Measurements from ENCODE around the gene STXBP1. TPM values are rescaled to one million over a fixed set of nuclear protein-coding genes. Genes with fewer than 3 reads are reported as not detected.

The STXBP1 gene
- total and polyA plus RNA-seq, 2 of the 13 experiments (the other 11 are each of a cell fraction or from before 2014, with no cell fraction given) = 2.9 TPM

- TF ChIP-seq ZFP41 (CRISPR knock-in tag; IDR thresholded peaks at IDR 0.05; ENCODE audit: borderline replicate concordance) (no peak), GABPA (IDR thresholded peaks at IDR 0.05; ENCODE audit: low read depth, low read length) (no peak), GABPA (CRISPR knock-in tag; IDR thresholded peaks at IDR 0.05; ENCODE audit: low read depth) (peak; percentile 26; the same call in 1 of the 2 replicates), ZSCAN21 (CRISPR knock-in tag; IDR thresholded peaks at IDR 0.05; ENCODE audit: borderline replicate concordance) (no peak), ZSCAN22 (CRISPR knock-in tag; IDR thresholded peaks at IDR 0.05) (no peak), ZNF644 (CRISPR knock-in tag; IDR thresholded peaks at IDR 0.05; ENCODE audit: low read depth) (no peak), ZNF124 (CRISPR knock-in tag; IDR thresholded peaks at IDR 0.05) (no peak), LBX2 (CRISPR knock-in tag; IDR thresholded peaks at IDR 0.05; ENCODE audit: borderline replicate concordance) (no peak), ETV5 (CRISPR knock-in tag; IDR thresholded peaks at IDR 0.05; ENCODE audit: borderline replicate concordance) (peak; percentile 62; the same call in 1 of the 2 replicates), NR2F1 (CRISPR knock-in tag; IDR thresholded peaks at IDR 0.05) (no peak), ZSCAN20 (CRISPR knock-in tag; IDR thresholded peaks at IDR 0.05; ENCODE audit: borderline replicate concordance) (0 out of 2 replicates have a peak, but pooled peaks have one; percentile 46), SYNCRIP (IDR thresholded peaks at IDR 0.05; ENCODE audit: insufficient read depth, low read depth, low read length) (no peak), PBX3 (CRISPR knock-in tag; IDR thresholded peaks at IDR 0.05; ENCODE audit: borderline replicate concordance) (no peak), E2F2 (CRISPR knock-in tag; IDR thresholded peaks at IDR 0.05; ENCODE audit: borderline replicate concordance) (no peak), ZNF503 (CRISPR knock-in tag; IDR thresholded peaks at IDR 0.05) (no peak), ZBTB1 (CRISPR knock-in tag; IDR thresholded peaks at IDR 0.05; ENCODE audit: borderline replicate concordance) (no peak), IRF9 (CRISPR knock-in tag; IDR thresholded peaks at IDR 0.05; ENCODE audit: borderline replicate concordance) (no peak), FOXM1 (CRISPR knock-in tag; IDR thresholded peaks at IDR 0.05) (no peak), ZNF333 (CRISPR knock-in tag; IDR thresholded peaks at IDR 0.05; ENCODE audit: borderline replicate concordance) (0 out of 2 replicates have a peak, but pooled peaks have one; percentile 41), CBX1 (IDR thresholded peaks at IDR 0.05; ENCODE audit: low read depth) (no peak), NKX3-1 (CRISPR knock-in tag; IDR thresholded peaks at IDR 0.05) (no peak)
Observed at GRCh38 chr9:127729522-127730256, 117.6 kb downstream of the STXBP1 start (continued).

Measured in HepG2 (cell line).